H9 (cell line): ENCODE results near the gene ITGA8. TPM values are rescaled to one million over a fixed set of nuclear protein-coding genes. Genes with fewer than 3 reads are reported as not detected.

Experiments used
- DNase-seq: peaks from one replicate; pipeline ENCODE4 v3.0.0-alpha.2; 2017
- H2AFZ ChIP-seq: one replicate; pipeline ENCODE4 v1.6.1; 2013; ENCODE audit warnings: mild to moderate bottlenecking, low read length, control low read depth, moderate library complexity
- H2AK5ac ChIP-seq: 2 replicates; pipeline ENCODE4 v1.6.1; 2013; ENCODE audit warnings: low read length, control low read depth, mixed read lengths; ENCODE audit not compliant: insufficient read length
- H2BK120ac ChIP-seq: one replicate; pipeline ENCODE4 v1.6.1; 2013; ENCODE audit warnings: low read depth, mild to moderate bottlenecking, low read length, control low read depth, inconsistent platforms; ENCODE audit not compliant: poor library complexity, severe bottlenecking
- H2BK12ac ChIP-seq: 2 replicates; pipeline ENCODE4 v1.6.1; 2013; ENCODE audit warnings: low read length, control low read depth, mixed read lengths, low read depth; ENCODE audit not compliant: insufficient read length
- H2BK15ac ChIP-seq: 2 replicates; pipeline ENCODE4 v1.6.1; 2013; ENCODE audit warnings: low read depth, low read length, control low read depth
- H2BK20ac ChIP-seq: one replicate; pipeline ENCODE4 v1.6.1; 2013; ENCODE audit warnings: low read depth, mild to moderate bottlenecking, low read length, control low read depth, inconsistent platforms; ENCODE audit not compliant: poor library complexity, severe bottlenecking
- H2BK5ac ChIP-seq: 2 replicates; pipeline ENCODE4 v1.6.1; 2013; ENCODE audit warnings: low read length, control low read depth, mixed read lengths; ENCODE audit not compliant: insufficient read length
- H3K14ac ChIP-seq: 2 replicates; pipeline ENCODE4 v1.6.1; 2013; ENCODE audit warnings: low read length, control low read depth; ENCODE audit not compliant: insufficient read depth
- H3K18ac ChIP-seq: 2 replicates; pipeline ENCODE4 v1.6.1; 2013; ENCODE audit warnings: low read depth, mild to moderate bottlenecking, mixed read lengths, low read length, control low read depth; ENCODE audit not compliant: insufficient read length
- H3K23ac ChIP-seq: 2 replicates; pipeline ENCODE4 v1.6.1; 2013; ENCODE audit warnings: low read length, control low read depth, mixed read lengths, low read depth; ENCODE audit not compliant: insufficient read length
- H3K23me2 ChIP-seq: 2 replicates; pipeline ENCODE4 v1.6.1; 2013; ENCODE audit warnings: low read depth, mild to moderate bottlenecking, mixed read lengths, low read length, control low read depth; ENCODE audit not compliant: insufficient read length, poor library complexity, severe bottlenecking
- H3K27ac ChIP-seq: 2 replicates; pipeline ENCODE4 v1.5.1; 2013; ENCODE audit warnings: low read length, control low read depth, mixed read lengths, low read depth; ENCODE audit not compliant: insufficient read length
- H3K27me3 ChIP-seq: 2 replicates; pipeline ENCODE4 v1.6.1; 2013; ENCODE audit warnings: low read length, control low read depth, inconsistent platforms; ENCODE audit not compliant: insufficient read depth
- H3K4ac ChIP-seq: 2 replicates; pipeline ENCODE4 v1.6.1; 2013; ENCODE audit warnings: low read depth, mild to moderate bottlenecking, control low read depth, inconsistent platforms, low read length, moderate library complexity
- H3K4me1 ChIP-seq: 2 replicates; pipeline ENCODE4 v1.6.1; 2013; ENCODE audit warnings: low read length, control low read depth, inconsistent platforms; ENCODE audit not compliant: insufficient read depth
- H3K4me2 ChIP-seq: 2 replicates; pipeline ENCODE4 v1.6.1; 2013; ENCODE audit warnings: low read length, control low read depth, mixed read lengths; ENCODE audit not compliant: insufficient read length, insufficient read depth
- H3K56ac ChIP-seq: 2 replicates; pipeline ENCODE4 v1.6.1; 2013; ENCODE audit warnings: low read depth, mild to moderate bottlenecking, mixed read lengths, low read length, control low read depth; ENCODE audit not compliant: insufficient read length
- H3K79me1 ChIP-seq: 2 replicates; pipeline ENCODE4 v1.6.1; 2013; ENCODE audit warnings: low read depth, mild to moderate bottlenecking, moderate library complexity, low read length, control low read depth, inconsistent platforms; ENCODE audit not compliant: insufficient read depth, poor library complexity, severe bottlenecking
- H3K79me2 ChIP-seq: 2 replicates; pipeline ENCODE4 v1.6.1; 2013; ENCODE audit warnings: low read length, control low read depth, inconsistent platforms; ENCODE audit not compliant: insufficient read depth
- H3K9ac ChIP-seq: 2 replicates; pipeline ENCODE4 v1.6.1; 2013; ENCODE audit warnings: low read length, control low read depth, mixed read lengths; ENCODE audit not compliant: insufficient read length; ENCODE audit errors: extremely low read depth
- H3K9me3 ChIP-seq: one replicate; pipeline ENCODE4 v1.6.1; 2013; ENCODE audit warnings: low read depth, low read length, inconsistent platforms; ENCODE audit not compliant: control insufficient read depth
- H3T11ph ChIP-seq: one replicate; pipeline ENCODE4 v1.6.1; 2013; ENCODE audit warnings: mild to moderate bottlenecking, low read length, control low read depth, inconsistent platforms
- H4K20me1 ChIP-seq: one replicate; pipeline ENCODE4 v1.6.1; 2013; ENCODE audit not compliant: control insufficient read depth, insufficient read length, insufficient read depth
- H4K5ac ChIP-seq: 2 replicates; pipeline ENCODE4 v1.6.1; 2013; ENCODE audit warnings: low read depth, mild to moderate bottlenecking, mixed read lengths, low read length, control low read depth; ENCODE audit not compliant: insufficient read length
- H4K8ac ChIP-seq: replicated peaks from 2 replicates; pipeline ENCODE4 v1.6.1; 2013; ENCODE audit warnings: low read length, control low read depth, mixed read lengths, low read depth; ENCODE audit not compliant: insufficient read length
- H4K91ac ChIP-seq: 2 replicates; pipeline ENCODE4 v1.6.1; 2013; ENCODE audit warnings: low read depth, mild to moderate bottlenecking, moderate library complexity, mixed read lengths, low read length, control low read depth; ENCODE audit not compliant: insufficient read length
- H3K27ac Mint-ChIP-seq, 3 experiments: 2 replicates in 2 of 3; 3 replicates in 1 of 3; pipeline ENCODE4 v1.8.0; 2020 to 2021; ENCODE audit warnings: mixed read lengths in 3 of 3, mild to moderate bottlenecking in 1 of 3, moderate library complexity in 1 of 3
- H3K27me3 Mint-ChIP-seq: 2 replicates; pipeline ENCODE4 v1.8.0; 2021; ENCODE audit warnings: low read depth, mild to moderate bottlenecking, moderate library complexity, mixed read lengths
- H3K36me3 Mint-ChIP-seq, 3 experiments: 2 replicates in 2 of 3; 3 replicates in 1 of 3; pipeline ENCODE4 v1.8.0; 2020 to 2021; ENCODE audit warnings: low read depth in 3 of 3, mixed read lengths in 3 of 3; ENCODE audit not compliant: insufficient read depth in 1 of 3
- H3K4me1 Mint-ChIP-seq, 2 experiments: 2 replicates each; pipeline ENCODE4 v1.8.0; 2020; ENCODE audit warnings: mixed read lengths in 2 of 2
- H3K4me3 Mint-ChIP-seq, 2 experiments: 2 replicates in 1 of 2; 3 replicates in 1 of 2; pipeline ENCODE4 v1.8.0; 2020 to 2021; ENCODE audit warnings: mild to moderate bottlenecking in 2 of 2, mixed read lengths in 2 of 2, moderate library complexity in 1 of 2
- H3K9me3 Mint-ChIP-seq, 2 experiments: 2 replicates in 1 of 2; 3 replicates in 1 of 2; pipeline ENCODE4 v1.8.0; 2020; ENCODE audit warnings: mild to moderate bottlenecking in 2 of 2, mixed read lengths in 2 of 2, moderate library complexity in 1 of 2
- WGBS: extraction: QIAGEN DNeasy Blood & Tissue Kit; methylation state at CpG from one replicate; pipeline ENCODE4 v1.1.7; 2013; ENCODE audit warnings: missing lambda C conversion rate, low lambda C conversion rate, mixed read lengths; ENCODE audit not compliant: insufficient read length; ENCODE audit errors: extremely low coverage; 5-methylcytosine and 5-hydroxymethylcytosine counted together
- total RNA-seq: library from RNA; stranded (reverse); gene quantifications from 2 replicates; pipeline ENCODE4 v1.2.1, GENCODE V29; 2021
- TF ChIP-seq, protein P1 (sequence below): fragments of 200-600 bp; sonication (generic); conservative IDR thresholded peaks from 3 replicates; pipeline ENCODE4 v1.8.0; 2021; ENCODE audit warnings: antibody characterized with exemption, mild to moderate bottlenecking

ITGA8 gene
- total RNA-seq, 1 experiment from 2014 or later, result not detected

DNA sequence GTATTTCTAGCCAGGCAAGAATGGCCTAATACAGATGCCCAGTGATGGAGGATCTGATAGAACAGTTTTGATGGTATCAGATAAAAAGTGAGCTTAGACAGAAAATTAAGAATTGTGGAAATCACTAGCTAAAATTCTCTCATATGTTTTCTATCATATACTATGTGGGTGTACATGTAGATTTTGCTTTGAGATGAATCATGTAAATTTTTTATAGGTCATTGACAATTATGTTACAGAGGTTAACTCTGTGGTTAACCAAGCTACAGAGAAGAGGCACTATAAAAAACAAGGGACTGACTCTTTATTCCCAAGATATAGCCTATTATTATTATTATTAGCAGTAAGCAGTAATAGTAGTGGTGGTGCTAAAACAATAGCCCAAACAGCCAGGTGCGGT is 156.5 kb downstream of the ITGA8 start:
- H2AK5ac ChIP-seq, result no peak overlapping the region
- H4K91ac ChIP-seq, result no peak overlapping the region
- no peaks in the 10 kb centered on the region for H3K4me1 ChIP-seq
- TF ChIP-seq, protein P1, sequence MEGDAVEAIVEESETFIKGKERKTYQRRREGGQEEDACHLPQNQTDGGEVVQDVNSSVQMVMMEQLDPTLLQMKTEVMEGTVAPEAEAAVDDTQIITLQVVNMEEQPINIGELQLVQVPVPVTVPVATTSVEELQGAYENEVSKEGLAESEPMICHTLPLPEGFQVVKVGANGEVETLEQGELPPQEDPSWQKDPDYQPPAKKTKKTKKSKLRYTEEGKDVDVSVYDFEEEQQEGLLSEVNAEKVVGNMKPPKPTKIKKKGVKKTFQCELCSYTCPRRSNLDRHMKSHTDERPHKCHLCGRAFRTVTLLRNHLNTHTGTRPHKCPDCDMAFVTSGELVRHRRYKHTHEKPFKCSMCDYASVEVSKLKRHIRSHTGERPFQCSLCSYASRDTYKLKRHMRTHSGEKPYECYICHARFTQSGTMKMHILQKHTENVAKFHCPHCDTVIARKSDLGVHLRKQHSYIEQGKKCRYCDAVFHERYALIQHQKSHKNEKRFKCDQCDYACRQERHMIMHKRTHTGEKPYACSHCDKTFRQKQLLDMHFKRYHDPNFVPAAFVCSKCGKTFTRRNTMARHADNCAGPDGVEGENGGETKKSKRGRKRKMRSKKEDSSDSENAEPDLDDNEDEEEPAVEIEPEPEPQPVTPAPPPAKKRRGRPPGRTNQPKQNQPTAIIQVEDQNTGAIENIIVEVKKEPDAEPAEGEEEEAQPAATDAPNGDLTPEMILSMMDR, result no peak
- no peaks in the 10 kb centered on the region for H3K79me1 ChIP-seq
- H3K4ac ChIP-seq, result no peak overlapping the region
- no peaks in the 10 kb centered on the region for H3K79me2 ChIP-seq
- H4K5ac ChIP-seq, result no peak overlapping the region
- no peak overlapping the region for H2BK5ac ChIP-seq
- DNase-seq, result no peak
- H2BK12ac ChIP-seq, result no peak overlapping the region
- no peak overlapping the region for H3K27ac ChIP-seq
- H3K14ac ChIP-seq, result no peak overlapping the region
- no peak overlapping the region for H3K23ac ChIP-seq
- no peak overlapping the region for H3K4me2 ChIP-seq
- H4K20me1 ChIP-seq, result no peaks in the 10 kb centered on the region
- Mint-ChIP-seq H3K4me1 (no peaks in the 10 kb centered on the region), H3K27ac (no peak overlapping the region; a peak in 1 of 7 replicates), H3K27me3 (peaks cover 4% of the 10 kb centered on the region), H3K4me3 (no peak overlapping the region), H3K9me3 (no peaks in the 10 kb centered on the region), H3K36me3 (no peaks in the 10 kb centered on the region)
- H2BK15ac ChIP-seq, result no peak overlapping the region
- no peaks in the 10 kb centered on the region for H3K27me3 ChIP-seq
- no peaks in the 10 kb centered on the region for H3K23me2 ChIP-seq
- H3K18ac ChIP-seq, result no peak overlapping the region
- no peak overlapping the region for H3K56ac ChIP-seq
- no peak overlapping the region for H3T11ph ChIP-seq
- no peak overlapping the region for H3K9ac ChIP-seq
- no peak overlapping the region for H2AFZ ChIP-seq
- H2BK20ac ChIP-seq, result no peak overlapping the region
- WGBS, result no CpG with 5 or more reads among the region's 1 CpG
- no peak overlapping the region for H4K8ac ChIP-seq
- H2BK120ac ChIP-seq, result no peak overlapping the region
- no peaks in the 10 kb centered on the region for H3K9me3 ChIP-seq
